Esophagus (tissue), 2 donors: ENCODE data around the gene PPP2R5D. TPM values are rescaled to one million over a fixed set of nuclear protein-coding genes. Genes with fewer than 3 reads are reported as not detected.
"Not testable (repeated sequence)": the region's sequence is repeated elsewhere in the genome, so short reads cannot be mapped to it uniquely, and the experiment has no call there.

Source experiments
- H3K27ac ChIP-seq, 2 donors: one replicate each; pipeline ENCODE4 v1.5.1; 2013; ENCODE audit warnings: low read depth in 2 of 2, mild to moderate bottlenecking in 2 of 2, inconsistent platforms in 1 of 2, low read length in 1 of 2, moderate library complexity in 1 of 2
- H3K27me3 ChIP-seq, 2 donors: one replicate each; pipeline ENCODE4 v1.6.1; 2013; ENCODE audit warnings: low read length in 2 of 2, control low read depth in 1 of 2, mild to moderate bottlenecking in 1 of 2; ENCODE audit not compliant: insufficient read depth in 2 of 2, control insufficient read depth in 1 of 2
- H3K36me3 ChIP-seq, 2 donors: one replicate each; pipeline ENCODE4 v1.6.1; 2013; ENCODE audit warnings: low read length in 1 of 2; ENCODE audit not compliant: control insufficient read depth in 2 of 2, insufficient read depth in 2 of 2
- H3K4me1 ChIP-seq, 2 donors: one replicate each; pipeline ENCODE4 v1.6.1; 2013; ENCODE audit warnings: low read length in 1 of 2; ENCODE audit not compliant: control insufficient read depth in 2 of 2, insufficient read depth in 2 of 2
- H3K4me3 ChIP-seq, 2 donors: one replicate each; pipeline ENCODE4 v1.5.1; 2013; ENCODE audit warnings: low read length in 2 of 2, mild to moderate bottlenecking in 2 of 2, low read depth in 1 of 2, moderate library complexity in 1 of 2
- H3K9me3 ChIP-seq, 2 donors: one replicate each; pipeline ENCODE4 v1.6.1; 2013; ENCODE audit warnings: mild to moderate bottlenecking in 2 of 2, low read depth in 1 of 2, low read length in 1 of 2, moderate library complexity in 1 of 2; ENCODE audit not compliant: control insufficient read depth in 2 of 2, insufficient read depth in 1 of 2
- WGBS, 2 donors: extraction: QIAGEN DNeasy Blood & Tissue Kit; methylation state at CpG; one replicate each; pipeline ENCODE4 v1.1.7; 2013; 5-methylcytosine and 5-hydroxymethylcytosine counted together
- polyA plus RNA-seq, 2 donors: library from polyadenylated mRNA; stranded (reverse); fragments of 200-250 nt; gene quantifications; one replicate each; pipeline ENCODE4 v1.2.3, GENCODE V29; 2013
- donor health status: healthy with polysubstance abuse.
- donor health status: Bipolar disorder and iron deficiency.

PPP2R5D gene
- polyA plus RNA-seq, 2 donors, result 16.7 to 17.4 TPM

GRCh38 chr6:43034190-43034525 lies 49.8 kb downstream of the PPP2R5D start:
- Histone ChIP-seq H3K4me3 (no peak overlapping the region), H3K36me3 (peaks cover 0 to 29% of the 10 kb centered on the region in 2 donors), H3K4me1 (no peaks in the 10 kb centered on the region), H3K27me3 (no peaks in the 10 kb centered on the region), H3K27ac (no peak overlapping the region), H3K9me3 (no peaks in the 10 kb centered on the region)
- 88 to 96% methylated on average over 2 of the region's 2 CpGs for WGBS, 2 donors

DNA sequence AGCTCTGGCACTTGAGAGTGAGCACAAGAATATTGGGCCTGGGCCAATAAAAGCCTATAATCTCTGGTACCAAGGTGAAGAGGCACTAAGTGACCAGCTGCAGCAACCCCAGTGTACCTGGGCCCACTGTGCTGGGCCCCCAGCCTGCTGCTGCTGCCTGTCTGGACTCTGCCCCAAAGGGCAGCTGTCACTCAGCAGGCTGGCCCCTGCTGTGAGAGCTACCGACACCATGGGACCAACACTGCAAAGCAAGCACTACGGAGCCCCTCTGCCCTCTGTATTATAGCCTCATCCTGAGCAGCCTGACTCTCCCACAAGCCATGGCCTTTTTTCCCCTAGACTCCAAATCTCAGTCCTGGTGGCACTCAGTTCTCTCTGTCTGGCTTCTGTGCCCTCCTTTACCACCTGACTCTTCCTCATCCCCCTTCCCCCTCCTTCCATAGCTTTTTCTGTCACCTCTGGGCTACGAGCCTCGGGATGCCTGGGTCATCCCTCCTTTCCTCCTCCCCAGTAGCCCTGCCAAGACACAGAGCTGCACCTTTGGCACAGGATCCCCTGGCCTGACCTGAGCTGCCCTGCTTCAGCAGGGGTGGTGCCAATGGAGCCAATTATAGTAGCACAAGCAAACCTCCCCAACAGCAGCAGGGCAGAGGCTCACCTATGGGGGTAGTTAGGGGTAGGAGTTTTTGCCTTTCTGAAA lies 51.3 kb downstream of the PPP2R5D start:
- H3K4me3 ChIP-seq, result no peak overlapping the region
- no peaks in the 10 kb centered on the region for H3K27me3 ChIP-seq
- peaks cover 0 to 34% of the 10 kb centered on the region in 2 donors for H3K36me3 ChIP-seq
- no peak overlapping the region for H3K27ac ChIP-seq
- WGBS, 2 donors, result 68 to 70% methylated on average over 4 of the region's 4 CpGs
- H3K4me1 ChIP-seq, result no peaks in the 10 kb centered on the region
- no peaks in the 10 kb centered on the region for H3K9me3 ChIP-seq

GRCh38 chr6:43036712-43037111 lies 52.3 kb downstream of the PPP2R5D start:
- Histone ChIP-seq H3K4me3 (no peak overlapping the region), H3K9me3 (no peaks in the 10 kb centered on the region), H3K36me3 (peaks cover 0 to 37% of the 10 kb centered on the region in 2 donors), H3K27me3 (no peaks in the 10 kb centered on the region), H3K4me1 (no peaks in the 10 kb centered on the region), H3K27ac (no peak overlapping the region)
- WGBS, 2 donors, result 90 to 91% methylated on average over 9 of the region's 9 CpGs

- Histone ChIP-seq H3K4me1 (no peaks in the 10 kb centered on the region), H3K4me3 (no peak overlapping the region), H3K27me3 (no peaks in the 10 kb centered on the region), H3K27ac (no peak overlapping the region), H3K36me3 (peaks cover 0 to 37% of the 10 kb centered on the region in 2 donors), H3K9me3 (no peaks in the 10 kb centered on the region)
- 73 to 84% methylated on average over 5 of the region's 5 CpGs for WGBS, 2 donors
These were observed 52.8 kb downstream of the PPP2R5D start for GRCh38 chr6:43037197-43037596.

GRCh38 chr6:43037706-43038105 lies 53.3 kb downstream of the PPP2R5D start:
- H3K36me3 ChIP-seq, result peaks cover under 1 to 36% of the 10 kb centered on the region in 2 donors
- WGBS, 2 donors, result 89 to 90% methylated on average over 9 of the region's 9 CpGs

GRCh38 chr6:43038727-43039126 lies 54.4 kb downstream of the PPP2R5D start:
- Histone ChIP-seq H3K36me3 (peaks cover 8 to 45% of the 10 kb centered on the region in 2 donors), H3K4me3 (no peak overlapping the region), H3K4me1 (no peaks in the 10 kb centered on the region), H3K27me3 (no peaks in the 10 kb centered on the region), H3K9me3 (no peaks in the 10 kb centered on the region), H3K27ac (no peak overlapping the region)
- WGBS, 2 donors, result 85% methylated on average over 9 of the region's 9 CpGs

More at GRCh38 chr6:43037706-43038105, 53.3 kb downstream of the PPP2R5D start:
- H3K27ac ChIP-seq, result no peak overlapping the region
- H3K27me3 ChIP-seq, result no peaks in the 10 kb centered on the region
- no peaks in the 10 kb centered on the region for H3K4me1 ChIP-seq
- H3K9me3 ChIP-seq, result no peaks in the 10 kb centered on the region
- no peak overlapping the region for H3K4me3 ChIP-seq

DNA sequence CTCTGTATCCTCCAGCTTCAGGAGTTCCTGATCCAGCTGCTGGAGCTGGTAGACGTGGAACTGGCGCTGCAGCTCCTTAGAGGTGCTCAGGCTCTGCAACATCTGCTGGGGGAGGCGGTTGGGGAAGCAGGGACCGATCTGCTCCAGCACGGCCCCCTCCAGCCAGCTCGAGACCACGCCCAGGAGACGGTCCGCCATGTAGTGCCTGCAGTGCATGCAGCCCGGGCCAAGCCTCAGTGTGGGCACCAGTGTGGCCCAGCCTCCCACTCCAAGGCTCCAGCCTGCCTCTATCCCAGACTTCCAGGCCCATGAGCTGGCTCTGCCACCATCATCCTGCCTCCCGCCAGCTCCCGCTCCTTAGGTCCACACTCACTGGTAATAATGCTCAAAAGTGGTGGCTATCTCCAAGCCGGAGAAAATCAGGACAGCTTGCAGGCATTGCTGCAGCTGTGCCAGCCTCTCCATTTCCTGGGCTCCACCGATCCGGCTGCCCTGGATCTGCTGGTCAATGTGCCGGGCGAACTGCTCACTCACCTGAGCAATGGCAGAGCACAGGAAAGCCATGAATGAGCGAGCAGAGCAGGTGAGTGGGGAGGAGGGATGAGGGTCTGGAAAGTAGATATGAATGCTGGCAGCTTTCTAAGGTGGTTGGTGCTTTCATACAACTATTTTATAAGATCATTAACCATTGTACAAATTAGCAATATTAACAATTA lies 56.3 kb downstream of the PPP2R5D start:
- 94% methylated on average over 18 of the region's 18 CpGs for WGBS, 2 donors
- no peaks in the 10 kb centered on the region for H3K27me3 ChIP-seq
- H3K36me3 ChIP-seq, result peaks cover 8 to 49% of the 10 kb centered on the region in 2 donors
- H3K9me3 ChIP-seq, result no peaks in the 10 kb centered on the region
- no peak overlapping the region for H3K4me3 ChIP-seq
- H3K27ac ChIP-seq, result no peak overlapping the region
- no peaks in the 10 kb centered on the region for H3K4me1 ChIP-seq

DNA sequence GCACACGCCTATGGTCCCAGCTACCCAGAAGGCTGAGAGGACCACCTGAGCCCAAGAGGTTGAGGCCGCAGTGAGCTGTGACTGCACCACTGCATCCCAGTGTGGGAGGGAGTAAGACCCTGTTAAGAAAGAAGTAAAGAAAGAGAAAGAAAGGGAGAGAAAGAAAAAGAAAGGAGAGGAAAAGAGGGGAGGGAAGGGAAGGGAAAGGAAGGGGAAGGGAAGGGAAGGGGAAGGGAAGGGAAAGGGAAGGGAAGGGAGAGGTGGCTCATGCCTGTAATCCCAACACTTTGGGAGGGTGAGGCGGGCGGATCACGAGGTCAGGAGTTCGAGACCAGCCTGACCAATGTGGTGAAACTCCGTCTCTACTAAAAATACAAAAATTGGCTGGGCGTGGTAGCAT lies 57.1 kb downstream of the PPP2R5D start:
- not testable (repeated sequence) for H3K4me1 ChIP-seq, H3K27me3 ChIP-seq, H3K4me3 ChIP-seq, H3K9me3 ChIP-seq, H3K27ac ChIP-seq
- WGBS, 2 donors, result 94% methylated on average over 5 to 8 of the region's 8 CpGs
- peaks cover 8 to 56% of the 10 kb centered on the region in 2 donors for H3K36me3 ChIP-seq

- Histone ChIP-seq H3K9me3 (no peaks in the 10 kb centered on the region), H3K4me3 (no peak overlapping the region), H3K27me3 (no peaks in the 10 kb centered on the region), H3K27ac (no peak overlapping the region), H3K36me3 (peaks cover 12 to 54% of the 10 kb centered on the region in 2 donors), H3K4me1 (no peaks in the 10 kb centered on the region)
- 89 to 91% methylated on average over 9 of the region's 9 CpGs for WGBS, 2 donors
These were observed 58.9 kb downstream of the PPP2R5D start for GRCh38 chr6:43043310-43043709.
